Cerebellar nuclear complex (tissue), 1 donor: ENCODE measurements around the gene CORO7.
"Not testable (repeated sequence)": the region's sequence is repeated elsewhere in the genome, so short reads cannot be mapped to it uniquely, and the experiment has no call there.

ENCODE experiments used
- DNase-seq, 2 experiments: peaks; one replicate each; lab custom pipeline; 2025; lab: John Stamatoyannopoulos, UW

The CORO7 gene

DNA sequence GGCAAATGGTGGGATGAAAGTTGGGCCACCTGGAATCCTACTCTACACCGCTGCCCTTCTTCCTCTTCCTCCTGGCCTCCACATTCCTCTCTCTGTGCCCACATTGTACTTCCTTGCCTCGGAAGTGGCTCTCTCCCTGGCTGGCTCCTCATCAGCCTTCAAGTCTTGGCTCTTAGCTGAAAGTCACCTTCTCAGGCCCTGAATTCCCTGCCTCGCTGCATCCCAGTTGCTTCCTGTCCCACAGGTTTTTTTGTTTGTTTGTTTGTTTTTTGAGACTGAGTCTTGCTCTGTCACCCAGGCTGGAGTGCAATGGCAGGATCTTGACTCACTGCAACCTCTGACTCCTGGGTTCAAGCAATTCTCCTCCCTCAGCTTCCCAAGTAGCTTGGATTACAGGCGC is 62.7 kb downstream of the CORO7 start:
- no peak for DNase-seq

DNA sequence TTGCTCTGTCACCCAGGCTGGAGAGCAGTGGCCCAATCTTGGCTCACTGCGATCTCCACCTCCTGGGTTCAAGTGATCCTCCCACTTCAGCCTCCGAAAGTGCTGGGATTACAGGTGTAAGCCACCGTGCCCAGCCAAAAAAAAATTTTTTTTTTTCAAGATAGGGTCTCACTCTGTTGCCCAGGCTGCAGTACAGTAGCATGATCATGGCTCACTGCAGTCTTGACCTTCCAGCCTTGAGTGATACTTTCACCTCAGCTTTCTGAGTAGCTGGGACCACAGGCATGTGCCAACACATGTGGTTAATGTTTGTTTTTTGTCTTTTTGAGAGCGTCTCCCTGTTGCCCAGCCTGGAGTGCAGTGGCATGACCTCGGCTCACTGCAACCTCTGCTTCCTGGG is 63.6 kb downstream of the CORO7 start:
- DNase-seq: no peak

DNA sequence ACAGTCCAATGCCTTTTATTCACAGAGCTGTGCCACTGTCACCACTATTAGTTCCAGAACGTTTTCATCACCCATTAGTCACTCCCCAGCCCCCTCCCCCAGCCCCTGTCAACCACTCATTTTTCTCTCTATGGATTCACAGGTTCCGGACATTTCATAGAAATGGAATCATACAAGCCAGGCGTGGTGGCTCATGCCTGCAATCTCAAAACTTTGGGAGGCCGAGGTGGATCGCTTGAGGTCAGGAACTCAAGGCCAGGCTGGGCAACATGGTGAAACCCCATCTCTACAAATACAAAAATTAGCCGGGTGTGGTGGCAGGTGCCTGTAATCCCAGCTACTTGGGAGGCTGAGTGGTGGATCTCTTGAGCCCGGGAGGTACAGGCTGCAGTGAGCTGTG is 64.5 kb downstream of the CORO7 start:
- no peak for DNase-seq

DNA sequence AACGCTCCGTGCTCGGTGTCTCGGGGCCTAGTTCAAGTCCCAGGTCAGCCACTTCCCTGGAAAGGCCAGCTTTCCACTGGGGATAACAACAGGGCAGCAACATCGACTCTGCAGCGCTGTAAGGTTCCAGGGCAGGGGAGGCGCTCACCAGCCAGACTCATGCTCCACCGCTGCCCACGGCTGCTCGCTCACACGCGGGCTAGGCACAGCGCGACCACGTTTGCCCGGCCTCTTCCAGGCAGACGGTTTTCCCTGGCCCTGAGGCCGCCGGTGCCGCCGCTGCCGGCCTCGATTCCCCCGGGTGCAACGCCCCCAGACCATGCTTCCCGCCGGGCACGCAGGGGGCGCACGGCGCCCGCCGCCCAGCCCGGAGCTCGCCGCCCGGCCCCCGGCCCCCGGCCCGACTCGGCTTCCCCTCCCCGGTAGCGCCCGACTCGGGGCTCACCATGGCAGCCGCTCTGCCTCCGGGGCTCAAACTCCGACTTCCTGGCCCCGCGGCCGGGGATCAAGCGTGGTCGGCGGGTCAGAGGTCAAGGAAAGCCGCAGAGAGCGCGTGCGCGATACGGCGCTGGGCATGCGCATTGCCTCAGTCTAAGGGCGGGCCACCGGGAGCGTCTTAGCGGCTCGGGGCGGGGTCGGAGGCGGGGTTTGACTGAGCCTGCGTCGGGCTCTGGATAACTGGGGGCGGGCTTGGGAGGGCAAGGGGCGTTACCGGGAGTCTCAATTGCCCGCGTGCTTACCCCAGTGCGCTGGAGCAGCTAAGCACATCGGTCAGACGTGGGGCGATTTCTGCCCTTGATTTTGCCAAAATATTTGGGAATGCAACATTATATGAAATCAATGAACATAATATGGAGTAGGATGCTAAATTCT is 65.4 kb downstream of the CORO7 start, which contains the start of gene PAM16:
Gene PAM16, minus strand, starts transcription at position 535 of the 873 bp plus-strand sequence. Its CDS starts 87 bp downstream, at position 448.
- peak in 1 of 2 experiments; percentile 57 for DNase-seq

DNA sequence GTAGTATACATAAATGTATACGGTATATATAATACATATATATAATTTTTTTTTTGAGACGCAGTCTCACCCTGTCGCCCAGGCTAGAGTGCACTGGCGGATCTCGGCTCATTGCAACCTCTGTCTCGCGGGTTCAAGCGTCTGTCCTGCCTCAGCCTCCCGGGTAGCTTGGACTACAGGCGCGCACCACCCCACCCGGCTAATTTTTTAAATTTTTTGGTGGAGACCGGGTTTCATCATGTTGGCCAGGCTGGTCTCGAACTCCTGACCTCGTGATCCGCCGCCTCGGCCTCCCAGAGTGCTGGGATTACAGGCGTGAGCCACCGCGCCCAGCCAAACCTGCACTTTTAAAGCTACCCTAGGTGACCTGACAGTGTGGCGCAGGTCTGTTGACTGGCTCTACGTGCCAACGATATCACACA is 66.0 kb downstream of the CORO7 start:
- DNase-seq: no peak

DNA sequence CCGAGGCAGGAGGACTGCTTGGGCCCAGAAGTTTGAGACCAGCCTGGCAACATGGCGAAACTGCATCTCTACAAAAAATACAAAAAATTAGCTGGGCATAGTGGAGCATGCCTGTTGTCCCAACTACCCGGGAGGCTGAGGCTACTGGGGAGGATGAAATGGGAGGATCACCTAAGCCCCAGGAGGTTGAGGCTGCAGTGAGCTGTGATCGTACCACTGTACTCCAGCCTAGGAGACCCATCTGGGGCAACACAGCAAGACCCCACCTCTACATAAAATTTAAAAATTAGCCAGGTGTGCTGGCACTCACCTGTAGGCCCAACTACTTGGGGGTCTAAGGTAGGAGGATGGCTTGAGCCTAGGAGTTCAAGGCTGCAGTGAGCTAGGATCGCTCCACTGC is 67.1 kb downstream of the CORO7 start:
- no peak for DNase-seq

DNA sequence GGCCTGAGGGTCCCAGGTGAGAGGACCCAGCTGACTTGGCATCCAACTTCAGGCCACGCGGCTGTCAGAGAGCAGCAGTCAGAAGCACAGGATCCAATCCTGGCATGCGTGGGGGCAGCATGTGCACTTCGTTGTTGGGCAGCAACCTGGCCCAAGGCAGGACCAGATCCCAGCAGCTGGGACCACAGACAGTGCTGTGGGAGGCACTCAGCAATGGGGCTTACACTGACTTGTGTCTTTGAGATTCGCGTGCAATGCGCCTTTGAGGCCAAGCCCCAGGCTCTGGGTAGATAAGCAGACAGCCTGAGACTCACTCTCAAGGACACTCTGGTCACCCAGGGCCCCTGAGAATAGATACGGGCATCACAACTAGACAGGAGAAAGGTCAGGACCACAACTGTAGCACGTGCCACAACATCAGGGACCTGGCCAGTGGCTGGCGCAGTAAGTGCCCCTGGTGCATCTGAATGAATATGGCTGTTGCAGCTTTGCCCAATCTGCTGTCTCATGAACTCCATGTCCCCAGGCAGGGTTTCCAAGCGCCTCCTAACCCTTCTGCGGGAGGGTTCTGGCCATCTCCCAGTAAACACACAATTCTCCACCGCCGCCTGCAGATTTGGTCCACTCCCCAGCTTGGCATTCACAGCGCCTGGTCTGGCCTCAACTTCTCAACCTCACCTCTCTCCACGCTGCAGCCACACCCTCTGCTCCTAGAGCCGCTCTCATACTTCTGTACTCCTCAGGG is 68.5 kb downstream of the CORO7 start:
- no peak for DNase-seq

DNA sequence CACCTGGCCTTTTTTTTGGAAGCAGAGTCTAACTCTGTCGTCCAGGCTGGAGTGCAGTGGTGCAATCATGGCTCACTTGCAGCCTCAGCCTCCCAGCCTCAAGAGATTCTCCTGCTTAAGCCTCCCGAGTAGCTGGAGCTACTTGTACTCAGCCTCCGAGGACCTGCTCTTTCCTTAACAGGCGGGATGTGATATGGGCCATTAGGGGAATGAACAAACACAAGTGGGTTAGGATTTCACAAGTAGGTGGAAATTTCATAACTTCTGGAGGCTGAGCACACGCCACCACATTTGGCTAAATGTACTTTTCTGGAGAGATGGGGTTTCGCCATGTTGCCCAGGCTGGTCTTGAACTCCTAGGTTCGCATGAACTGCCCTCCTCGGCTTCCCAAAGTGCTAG is 69.4 kb downstream of the CORO7 start:
- no peak for DNase-seq

DNA sequence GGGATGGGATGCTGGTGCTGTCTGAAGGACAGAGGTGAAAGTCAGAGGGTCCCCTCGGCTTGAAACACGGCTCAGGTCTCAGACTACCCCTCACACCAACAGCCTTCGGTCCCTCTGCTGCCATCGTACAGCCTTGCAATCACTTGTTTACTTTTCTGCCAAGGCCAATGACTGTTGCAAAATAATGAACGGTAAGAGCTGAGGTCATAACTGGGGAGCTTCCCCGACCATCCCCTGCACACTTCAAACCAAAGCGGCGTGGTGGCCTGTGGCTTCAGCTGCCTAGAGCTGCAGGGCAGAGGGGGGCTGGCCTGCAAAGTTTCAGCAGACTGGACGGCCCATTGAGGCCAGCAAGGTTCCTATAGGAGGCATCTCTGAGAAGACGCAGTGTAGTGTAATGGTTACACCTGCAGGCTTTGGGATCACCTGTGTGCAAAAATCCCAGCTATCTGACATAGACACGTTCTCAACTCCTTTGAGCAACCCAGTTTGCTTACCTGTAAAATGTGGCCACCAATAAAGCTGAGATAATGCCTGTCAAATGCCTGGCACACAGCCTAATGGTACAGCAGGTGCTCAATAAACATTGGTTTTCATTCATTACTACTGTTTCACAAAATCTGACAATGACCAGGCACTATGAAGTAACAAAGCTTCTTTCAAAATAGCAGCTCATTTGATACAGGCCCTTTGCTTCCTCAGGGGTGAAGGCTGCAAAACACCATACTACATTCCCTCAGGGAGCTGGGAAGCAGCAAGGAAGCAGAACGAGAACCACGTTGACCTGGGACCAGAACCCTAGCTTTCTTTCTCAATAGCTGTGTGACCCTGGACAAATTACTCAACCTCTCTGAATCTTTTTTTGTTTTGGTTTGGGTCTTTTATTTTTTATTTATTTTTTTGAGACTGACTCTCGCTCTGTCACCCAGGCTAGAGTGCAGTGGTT is 70.3 kb downstream of the CORO7 start:
- DNase-seq: no peak

DNA sequence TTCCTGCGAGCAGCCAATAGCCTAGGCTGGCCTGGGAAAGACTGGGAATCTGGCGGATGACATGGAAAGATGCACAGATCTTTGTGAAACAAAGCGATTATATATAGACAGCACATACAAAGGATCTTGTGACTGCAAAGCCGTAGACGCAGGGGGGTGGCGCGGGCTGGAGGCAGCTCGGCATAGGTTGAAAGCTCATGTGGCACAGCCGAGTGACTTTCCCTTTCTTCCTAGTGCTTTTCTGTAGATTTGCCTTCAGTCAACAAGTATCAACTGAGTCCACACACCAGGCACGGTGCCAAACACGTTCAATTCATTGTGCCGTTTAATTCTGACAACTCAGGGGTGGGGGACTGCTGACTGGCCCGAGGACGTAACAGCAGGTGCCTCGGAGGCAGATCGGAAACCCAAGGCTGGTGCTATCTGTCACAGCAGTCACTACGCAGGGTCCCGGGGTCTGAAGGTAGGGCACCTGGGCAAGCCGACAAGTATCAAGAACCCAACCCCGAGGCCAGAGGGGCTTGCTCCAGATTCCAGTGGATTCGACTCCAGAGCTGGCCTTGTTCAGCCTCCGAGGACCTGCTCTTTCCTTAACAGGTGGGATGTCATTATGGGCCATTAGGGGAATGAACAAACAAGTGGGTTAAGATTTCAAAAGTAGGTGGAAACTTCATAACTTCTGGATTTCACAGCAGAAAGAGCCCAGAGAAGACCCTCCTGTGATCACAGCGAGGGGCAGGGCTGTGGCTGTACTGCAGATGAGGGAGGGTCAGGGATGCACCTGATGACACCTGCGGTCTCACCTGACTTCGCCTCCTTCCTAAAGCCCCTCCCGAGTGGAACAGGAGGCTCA is 71.2 kb downstream of the CORO7 start:
- no peak for DNase-seq

DNA sequence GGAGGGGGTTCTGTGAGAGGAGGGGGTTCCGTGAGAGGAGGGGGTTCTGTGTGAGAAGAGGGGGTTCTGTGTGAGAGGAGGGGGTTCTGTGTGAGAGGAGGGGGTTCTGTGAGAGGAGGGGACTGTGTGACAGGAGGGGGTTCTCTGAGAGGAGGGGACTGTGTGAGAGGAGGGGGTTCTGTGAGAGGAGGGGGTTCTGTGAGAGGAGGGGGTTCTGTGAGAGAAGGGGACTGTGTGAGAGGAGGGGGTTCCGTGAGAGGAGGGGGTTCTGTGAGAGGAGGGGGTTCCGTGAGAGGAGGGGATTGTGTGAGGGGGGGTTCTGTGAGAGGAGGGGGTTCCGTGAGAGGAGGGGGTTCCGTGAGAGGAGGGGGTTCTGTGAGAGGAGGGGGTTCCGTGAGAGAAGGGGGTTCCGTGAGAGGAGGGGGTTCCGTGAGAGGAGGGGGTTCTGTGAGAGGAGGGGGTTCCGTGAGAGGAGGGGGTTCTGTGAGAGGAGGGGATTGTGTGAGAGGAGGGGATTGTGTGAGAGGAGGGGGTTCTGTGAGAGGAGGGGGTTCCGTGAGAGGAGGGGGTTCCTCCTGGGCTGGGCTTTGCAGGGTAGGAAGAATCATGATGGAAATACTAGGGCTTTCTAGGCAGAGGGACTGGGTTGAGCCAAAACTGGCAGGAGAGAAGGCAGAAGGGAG is 72.0 kb downstream of the CORO7 start:
- DNase-seq: not testable (repeated sequence)

DNA sequence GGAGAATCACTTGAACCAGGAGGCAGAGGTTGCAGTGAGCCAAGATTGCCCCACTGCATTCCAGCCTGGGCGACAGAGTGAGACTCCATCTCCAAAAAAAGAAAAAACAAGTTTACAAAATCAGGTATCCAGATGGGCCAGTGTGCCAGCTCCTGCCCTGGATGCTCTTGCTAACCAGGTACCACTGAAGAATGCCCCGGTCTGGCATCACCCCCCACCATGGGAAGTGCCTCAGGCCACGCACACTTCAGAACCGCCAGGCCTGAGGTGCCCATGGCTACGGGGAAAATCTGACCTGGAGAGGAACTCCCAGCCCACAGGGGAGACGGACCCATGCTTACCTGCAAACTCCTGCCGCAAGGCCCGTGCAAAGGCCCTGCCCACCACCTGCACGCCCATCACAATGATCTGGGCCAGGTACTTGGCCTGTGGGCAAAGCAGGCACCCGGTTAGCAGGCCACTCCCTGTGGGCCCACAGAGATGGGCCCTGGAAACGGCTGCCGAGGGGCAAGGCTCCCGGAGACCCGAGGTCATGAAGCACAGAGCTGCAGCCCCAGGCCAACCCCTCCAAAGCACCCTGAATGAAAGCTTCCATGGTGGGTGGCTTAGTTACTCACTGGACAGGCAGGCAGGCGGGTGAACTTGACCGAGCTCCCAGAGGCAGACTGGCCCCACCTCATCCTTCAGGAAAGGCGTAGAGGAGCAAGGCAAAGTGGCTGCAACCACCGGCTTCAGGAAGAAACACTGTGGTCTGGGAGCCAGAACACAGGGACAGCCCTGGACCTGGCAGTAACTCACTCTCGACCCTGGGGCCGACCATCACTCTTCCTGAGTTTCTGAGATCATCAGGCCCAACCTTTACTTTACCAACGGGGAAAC is 73.3 kb downstream of the CORO7 start:
- no peak for DNase-seq

DNA sequence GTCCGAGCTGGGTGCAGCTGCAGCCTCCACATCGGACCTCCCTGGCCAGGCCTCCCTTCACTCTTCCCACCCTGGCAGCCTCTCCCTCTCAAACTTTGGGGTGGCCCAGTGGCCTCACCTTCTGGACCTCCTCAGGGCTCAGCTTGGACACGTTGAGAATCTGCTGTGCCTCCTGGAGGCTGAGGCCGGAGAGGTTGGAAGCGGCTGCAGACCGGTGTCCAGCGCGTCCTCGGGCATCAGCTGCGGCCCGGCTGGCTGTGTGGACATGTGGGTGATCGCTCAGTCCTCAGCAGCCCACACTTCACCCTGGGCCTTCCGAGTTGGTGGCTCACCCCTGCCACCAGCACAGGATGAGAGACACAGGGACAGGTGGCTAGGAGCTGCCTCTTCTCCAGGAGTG is 75.1 kb downstream of the CORO7 start:
- no peak for DNase-seq

DNA sequence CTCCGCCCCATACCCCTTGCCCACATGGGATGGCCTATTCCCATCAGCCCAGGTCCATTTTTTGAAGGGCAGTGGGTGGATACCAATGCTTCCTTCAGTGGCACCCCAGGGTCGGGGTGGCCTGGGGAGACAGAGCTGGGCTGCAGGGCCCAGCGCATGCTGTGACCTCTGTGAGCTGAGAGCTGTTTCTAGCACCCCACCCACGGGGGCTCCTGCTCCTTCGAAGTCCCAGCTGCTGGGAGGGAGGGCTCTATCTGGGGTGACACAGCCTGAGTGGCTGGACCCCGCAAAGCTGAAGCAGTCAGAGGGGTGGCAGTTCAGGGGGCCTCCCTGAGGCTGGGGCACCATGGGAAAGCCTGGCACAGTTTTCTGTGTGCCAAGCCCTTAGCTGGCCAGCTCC is 76.0 kb downstream of the CORO7 start:
- no peak for DNase-seq

DNA sequence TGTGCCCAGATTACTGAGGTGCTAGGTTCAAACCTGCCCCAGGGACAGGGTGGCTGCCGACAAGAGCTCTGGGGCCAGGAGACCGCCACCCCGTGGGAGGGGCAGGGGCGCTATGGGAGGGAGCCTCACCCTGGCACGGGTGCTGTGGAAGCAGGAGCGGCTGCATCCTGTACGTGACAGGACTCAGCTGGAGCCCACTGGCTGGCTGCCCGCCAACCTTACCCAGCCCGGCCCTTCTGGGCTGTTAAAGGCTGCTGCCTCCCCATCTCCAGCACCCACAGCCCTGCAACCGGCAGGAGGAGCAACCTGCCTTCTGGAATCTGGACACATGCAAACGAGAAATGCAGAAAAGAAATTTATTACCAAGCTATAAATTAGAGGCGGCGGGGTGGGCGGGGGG is 76.5 kb downstream of the CORO7 start:
- DNase-seq: no peak

DNA sequence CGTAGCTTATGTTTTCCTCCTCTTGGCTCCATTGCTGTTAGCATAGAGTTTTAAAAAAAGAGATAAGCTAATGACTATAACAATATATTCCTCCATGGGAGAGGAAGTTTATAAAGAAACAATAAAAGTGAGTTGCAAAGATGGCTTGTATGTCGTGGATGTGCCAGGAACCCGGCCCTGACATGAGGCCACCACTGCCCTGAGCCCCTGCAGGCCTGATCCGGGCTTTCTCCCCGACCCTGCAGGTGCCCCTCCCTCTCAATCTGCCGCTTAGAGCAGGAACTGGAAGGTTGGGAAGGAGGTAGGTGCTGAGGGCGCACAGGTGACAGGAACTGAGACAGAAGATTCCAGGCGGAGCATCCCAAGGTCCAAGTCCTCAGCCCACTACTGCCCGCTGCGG is 76.9 kb downstream of the CORO7 start:
- DNase-seq: no peak

DNA sequence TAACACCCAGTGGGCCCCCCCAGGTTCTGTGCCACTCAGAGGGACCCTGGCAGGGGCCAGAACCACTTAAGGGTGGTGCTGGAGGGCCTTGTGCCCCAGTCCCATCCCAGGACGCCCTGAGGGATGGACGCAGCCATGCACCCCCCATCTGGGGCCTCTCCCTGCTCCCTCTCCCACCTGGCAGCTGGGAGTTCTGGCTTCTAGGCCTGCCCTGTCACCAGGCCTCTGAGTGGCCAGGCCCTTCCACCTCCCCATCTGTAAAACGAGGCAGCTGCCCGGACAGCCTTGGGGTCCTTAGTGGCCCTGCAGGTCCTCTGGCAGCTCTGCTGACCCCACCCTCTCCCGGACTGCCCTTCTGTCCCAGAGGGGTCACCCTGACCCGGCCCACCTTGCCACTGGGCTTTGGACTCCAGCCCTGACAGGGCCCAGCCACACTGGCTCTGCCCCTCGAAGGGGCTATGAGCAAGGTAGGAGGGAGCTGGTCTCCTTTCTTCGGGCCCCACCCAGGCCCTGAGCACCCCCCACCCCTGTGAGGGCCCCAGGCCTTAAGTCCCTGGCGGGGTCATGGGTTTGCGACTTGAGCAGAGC is 77.6 kb downstream of the CORO7 start:
- DNase-seq: no peak

DNA sequence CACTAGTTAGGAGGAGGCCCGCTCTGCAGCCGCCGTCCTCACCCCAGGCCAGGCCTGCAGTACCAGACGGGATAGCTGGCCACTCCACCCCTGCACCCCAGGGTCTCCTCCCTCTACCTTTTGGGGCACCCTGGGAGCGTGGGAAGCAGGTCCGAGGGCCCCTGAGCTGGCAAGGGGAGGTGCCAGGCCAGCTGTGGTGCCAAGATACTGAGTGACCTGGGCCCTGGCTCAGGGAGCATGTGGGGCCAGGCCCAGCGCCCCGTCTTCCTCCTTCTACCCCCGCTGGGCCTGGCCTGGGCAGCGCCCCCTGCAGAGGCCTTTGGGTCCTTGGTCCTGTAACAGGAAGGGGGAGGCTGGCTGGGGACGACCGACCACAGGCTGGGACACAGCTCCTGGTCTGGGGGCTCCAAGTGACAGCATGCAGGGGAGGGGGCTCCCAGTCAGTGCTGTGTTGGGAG is 78.2 kb downstream of the CORO7 start:
- no peak for DNase-seq

DNA sequence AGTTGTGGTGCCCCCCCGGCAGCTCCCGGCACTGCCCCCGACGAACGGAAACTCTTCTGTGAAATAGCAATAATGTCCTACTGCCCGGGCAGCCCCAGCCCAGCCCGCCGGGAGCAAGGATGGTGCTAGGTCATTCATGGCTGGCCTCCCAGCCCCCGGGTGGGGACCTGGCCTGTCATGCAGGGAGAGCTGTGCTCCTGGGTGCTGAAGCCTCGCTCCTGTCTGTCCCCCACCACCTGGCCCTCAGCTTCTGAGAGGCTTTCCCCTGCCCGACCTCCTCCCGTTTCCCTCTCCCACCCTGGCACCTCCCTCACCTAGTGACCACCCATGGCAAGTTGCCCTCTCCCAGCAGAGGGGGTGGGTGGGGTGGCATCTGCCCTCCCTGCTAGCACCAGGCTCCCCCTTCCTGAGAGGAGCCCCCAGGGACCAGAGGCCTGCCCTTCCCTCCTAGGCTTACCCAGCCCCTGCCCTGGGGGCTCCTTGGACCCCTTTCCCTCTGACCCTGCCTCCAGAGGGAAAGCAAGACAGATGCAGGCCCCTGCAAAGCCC is 78.8 kb downstream of the CORO7 start:
- DNase-seq: no peak
